H1 (cell line): Measurements from ENCODE around the gene TRNP1.

Experiments
- ASH2L ChIP-seq: fragments of 200-600, 300-600 bp; sonication (generic); IDR thresholded peaks from one replicate; pipeline ENCODE4 v1.7.1; 2017; ENCODE audit warnings: low read length
- BCL11A ChIP-seq, 2 experiments: IDR thresholded peaks; one replicate each; pipeline ENCODE4 v1.6.1; 2011; ENCODE audit warnings: low read depth in 2 of 2, low read length in 2 of 2, mild to moderate bottlenecking in 2 of 2
- CTCF ChIP-seq, 3 experiments: IDR thresholded peaks; 1 replicate in 2 of 3; 2 replicates in 1 of 3; pipeline versions ENCODE4 v1.5.1 to v1.6.1; 2011; ENCODE audit warnings: low read length in 3 of 3, mild to moderate bottlenecking in 3 of 3, inconsistent platforms in 2 of 3, low read depth in 1 of 3, moderate library complexity in 1 of 3; ENCODE audit not compliant: insufficient read depth in 1 of 3; ENCODE audit errors: control extremely low read depth in 1 of 3
- NANOG ChIP-seq: IDR thresholded peaks from 2 replicates; pipeline ENCODE4 v1.6.1; 2011; ENCODE audit warnings: low read length, low read depth, mild to moderate bottlenecking, inconsistent platforms; ENCODE audit not compliant: insufficient read depth, poor library complexity, severe bottlenecking
- POLR2A ChIP-seq, 2 experiments: IDR thresholded peaks; 1 replicate in 1 of 2; 2 replicates in 1 of 2; pipeline ENCODE4 v1.6.1; 2011; ENCODE audit warnings: low read depth in 2 of 2, low read length in 2 of 2, mild to moderate bottlenecking in 2 of 2; ENCODE audit errors: control extremely low read depth in 1 of 2
- POLR2AphosphoS5 ChIP-seq: IDR thresholded peaks from 2 replicates; pipeline ENCODE4 v1.6.1; 2011; ENCODE audit warnings: low read depth, low read length
- TBP ChIP-seq: IDR thresholded peaks from 2 replicates; pipeline ENCODE4 v1.6.1; 2011; ENCODE audit warnings: low read depth, low read length, improper control_type of control experiment

- TF ChIP-seq CTCF (IDR thresholded peaks at IDR 0.05; ENCODE audit: control extremely low read depth in 1 of 3, insufficient read depth in 1 of 3, low read depth in 1 of 3, low read length in 3 of 3) (peak in 2 of 3 experiments; percentile 35 to 41; a peak in 2 of 4 replicates), POLR2AphosphoS5 (peak; percentile 27; the same call in 1 of the 2 replicates), NANOG (no peak), POLR2A (IDR thresholded peaks at IDR 0.05; ENCODE audit: control extremely low read depth in 1 of 2, low read depth in 2 of 2, low read length in 2 of 2) (no peak), ASH2L (no peak), BCL11A (IDR thresholded peaks at IDR 0.05; ENCODE audit: low read depth in 2 of 2, low read length in 2 of 2) (no peak), TBP (no peak)
These were observed 12.4 kb downstream of the TRNP1 start for GRCh38 chr1:27005648-27006496.
